Gastroesophageal sphincter (tissue), 4 donors: ENCODE results near the gene LRRC66. TPM values are rescaled to one million over a fixed set of nuclear protein-coding genes. Genes with fewer than 3 reads are reported as not detected.

Source experiments
- ATAC-seq: fragments of 150-250 bp; one replicate; pipeline ENCODE4 v1.9.1; 2016; ENCODE audit warnings: mild to moderate bottlenecking, moderate library complexity
- H3K27ac ChIP-seq, 4 donors: fragments of 200-600 bp; sonication (generic) in 3 of 4; 1 replicate in 3 of 4; 2 replicates in 1 of 4; pipeline ENCODE4 v1.5.1; 2016 to 2019
- H3K27me3 ChIP-seq: fragments of 200-600 bp; sonication (generic); one replicate; pipeline ENCODE4 v1.5.1; 2019
- H3K36me3 ChIP-seq, 2 donors: fragments of 200-600 bp; sonication (generic); one replicate each; pipeline ENCODE4 v1.5.1; 2019; ENCODE audit warnings: control low read depth in 1 of 2
- H3K4me1 ChIP-seq, 3 donors: fragments of 200-600 bp; sonication (generic); 1 replicate in 2 of 3; 2 replicates in 1 of 3; pipeline ENCODE4 v1.5.1; 2016 to 2019; ENCODE audit warnings: control low read depth in 2 of 3
- H3K4me3 ChIP-seq, 2 donors: fragments of 200-600 bp; sonication (generic); one replicate each; pipeline ENCODE4 v1.5.1; 2019; ENCODE audit warnings: mild to moderate bottlenecking in 1 of 2, moderate library complexity in 1 of 2
- H3K9me3 ChIP-seq, 3 donors: fragments of 200-600 bp; sonication (generic); one replicate each; pipeline ENCODE4 v1.5.1; 2017 to 2019; ENCODE audit warnings: control low read depth in 2 of 3
- CTCF ChIP-seq, 4 experiments: fragments of 200-600 bp in 2 of 4; fragments of 450-650 bp in 2 of 4; sonication (generic) in 1 of 4; IDR thresholded peaks; one replicate each; pipeline ENCODE4 v1.5.1; 2017 to 2019; ENCODE audit warnings: antibody characterized with exemption in 4 of 4, mild to moderate bottlenecking in 2 of 4, moderate library complexity in 2 of 4
- EP300 ChIP-seq: sonication (generic); formaldehyde crosslinking; IDR thresholded peaks from one replicate; pipeline ENCODE4 v1.6.1; 2017; ENCODE audit warnings: antibody characterized with exemption, mild to moderate bottlenecking
- POLR2A ChIP-seq, 2 donors: fragments of 450-650 bp; IDR thresholded peaks; one replicate each; pipeline ENCODE4 v1.6.1; 2017; ENCODE audit warnings: antibody characterized with exemption in 2 of 2, mild to moderate bottlenecking in 2 of 2, moderate library complexity in 1 of 2
- POLR2AphosphoS5 ChIP-seq: sonication (generic); formaldehyde crosslinking; IDR thresholded peaks from one replicate; pipeline ENCODE4 v1.6.1; 2017; ENCODE audit warnings: antibody characterized with exemption
- WGBS, 2 donors: methylation state at CpG; one replicate each; pipeline ENCODE4 v1.1.5; 2018; ENCODE audit warnings: low coverage in 1 of 2; 5-methylcytosine and 5-hydroxymethylcytosine counted together
- total RNA-seq, 4 donors: library from RNA; depleted of rRNA; stranded (reverse); fragments of >200 nt; gene quantifications; one replicate each; pipeline ENCODE4 v1.1.0, GENCODE V29; 2016

LRRC66 gene
- total RNA-seq, 4 donors from 2014 or later, result 0.10 to 1.4 (median 0.36) TPM

GRCh38 chr4:51998837-51999236, 21.3 kb downstream of the LRRC66 start:
- TF ChIP-seq POLR2A (IDR thresholded peaks at IDR 0.05) (no peak), EP300 (no peak), POLR2AphosphoS5 (no peak), CTCF (IDR thresholded peaks at IDR 0.05) (no peak)
- ATAC-seq, result no peak
- no peaks in the 10 kb centered on the region for H3K27me3 ChIP-seq
- H3K4me3 ChIP-seq, result no peak overlapping the region
- H3K9me3 ChIP-seq, result no peaks in the 10 kb centered on the region
- H3K4me1 ChIP-seq, result no peaks in the 10 kb centered on the region
- H3K27ac ChIP-seq, result no peak overlapping the region
- H3K36me3 ChIP-seq, result peaks cover 0 to 6% of the 10 kb centered on the region in 2 donors

GRCh38 chr4:51997647-51998046, 22.5 kb downstream of the LRRC66 start:
- H3K4me3 ChIP-seq, result no peak overlapping the region
- no peak for ATAC-seq
- peaks cover 0 to 6% of the 10 kb centered on the region in 2 donors for H3K36me3 ChIP-seq
- no peaks in the 10 kb centered on the region for H3K4me1 ChIP-seq
- no peak overlapping the region for H3K27ac ChIP-seq
- no peak for TF ChIP-seq CTCF (IDR thresholded peaks at IDR 0.05)
- no peak for TF ChIP-seq EP300
- TF ChIP-seq POLR2A (IDR thresholded peaks at IDR 0.05), result no peak
- TF ChIP-seq POLR2AphosphoS5, result no peak
- H3K27me3 ChIP-seq, result no peaks in the 10 kb centered on the region
- H3K9me3 ChIP-seq, result no peaks in the 10 kb centered on the region

GRCh38 chr4:51995647-51996220, 24.4 kb downstream of the LRRC66 start:
- ATAC-seq, result no peak

GRCh38 chr4:51965862-51966261, 54.3 kb downstream of the LRRC66 start:
- H3K27ac ChIP-seq, result no peak overlapping the region
- H3K9me3 ChIP-seq, result peaks cover 0 to 11% (median 0%) of the 10 kb centered on the region in 3 donors
- no peaks in the 10 kb centered on the region for H3K27me3 ChIP-seq
- no peaks in the 10 kb centered on the region for H3K36me3 ChIP-seq
- no peak for ATAC-seq
- H3K4me3 ChIP-seq, result no peak overlapping the region
- H3K4me1 ChIP-seq, result no peaks in the 10 kb centered on the region
- TF ChIP-seq CTCF (IDR thresholded peaks at IDR 0.05) (no peak), POLR2A (IDR thresholded peaks at IDR 0.05) (no peak), EP300 (no peak), POLR2AphosphoS5 (no peak)
- WGBS, 2 donors, result 76 to 100% methylated on average over 1 of the region's 1 CpG

More at GRCh38 chr4:51995647-51996220, 24.4 kb downstream of the LRRC66 start:
- Histone ChIP-seq H3K9me3 (peaks cover 0 to 5% (median 0%) of the 10 kb centered on the region in 3 donors), H3K27ac (no peak overlapping the region), H3K36me3 (peaks cover 0 to 6% of the 10 kb centered on the region in 2 donors), H3K27me3 (no peaks in the 10 kb centered on the region), H3K4me3 (no peak overlapping the region), H3K4me1 (no peaks in the 10 kb centered on the region)
- TF ChIP-seq EP300, result no peak
- TF ChIP-seq POLR2AphosphoS5, result no peak
- TF ChIP-seq CTCF (IDR thresholded peaks at IDR 0.05), result no peak
- TF ChIP-seq POLR2A (IDR thresholded peaks at IDR 0.05), result no peak
- 20 to 56% methylated on average over 2 to 3 of the region's 20 CpGs for WGBS, 2 donors

- no peak for TF ChIP-seq EP300
- TF ChIP-seq POLR2AphosphoS5, result no peak
- no peak for TF ChIP-seq CTCF (IDR thresholded peaks at IDR 0.05)
- TF ChIP-seq POLR2A (IDR thresholded peaks at IDR 0.05), result no peak
- H3K27ac ChIP-seq, result no peak overlapping the region
- no peaks in the 10 kb centered on the region for H3K4me1 ChIP-seq
- H3K27me3 ChIP-seq, result no peaks in the 10 kb centered on the region
- no peak for ATAC-seq
- H3K36me3 ChIP-seq, result no peaks in the 10 kb centered on the region
- H3K4me3 ChIP-seq, result no peak overlapping the region
- WGBS, 2 donors, result 59 to 64% methylated on average over 4 of the region's 4 CpGs
- H3K9me3 ChIP-seq, result peaks cover 0 to 7% (median 0%) of the 10 kb centered on the region in 3 donors
Measured at GRCh38 chr4:51963841-51964517, 56.2 kb downstream of the LRRC66 start.
